ENCODE measurements around the gene RPS27L.

RPS27L gene

GRCh38 chr15:63157118-63157843 lies at the start of gene RPS27L:
RPS27L (minus strand) TSS chr15:63157477; CDS start chr15:63157405, 72 bp downstream.
- peak; percentile 93 for DNase-seq (ENCODE audit: low spot score)
- TF ChIP-seq, protein P1, sequence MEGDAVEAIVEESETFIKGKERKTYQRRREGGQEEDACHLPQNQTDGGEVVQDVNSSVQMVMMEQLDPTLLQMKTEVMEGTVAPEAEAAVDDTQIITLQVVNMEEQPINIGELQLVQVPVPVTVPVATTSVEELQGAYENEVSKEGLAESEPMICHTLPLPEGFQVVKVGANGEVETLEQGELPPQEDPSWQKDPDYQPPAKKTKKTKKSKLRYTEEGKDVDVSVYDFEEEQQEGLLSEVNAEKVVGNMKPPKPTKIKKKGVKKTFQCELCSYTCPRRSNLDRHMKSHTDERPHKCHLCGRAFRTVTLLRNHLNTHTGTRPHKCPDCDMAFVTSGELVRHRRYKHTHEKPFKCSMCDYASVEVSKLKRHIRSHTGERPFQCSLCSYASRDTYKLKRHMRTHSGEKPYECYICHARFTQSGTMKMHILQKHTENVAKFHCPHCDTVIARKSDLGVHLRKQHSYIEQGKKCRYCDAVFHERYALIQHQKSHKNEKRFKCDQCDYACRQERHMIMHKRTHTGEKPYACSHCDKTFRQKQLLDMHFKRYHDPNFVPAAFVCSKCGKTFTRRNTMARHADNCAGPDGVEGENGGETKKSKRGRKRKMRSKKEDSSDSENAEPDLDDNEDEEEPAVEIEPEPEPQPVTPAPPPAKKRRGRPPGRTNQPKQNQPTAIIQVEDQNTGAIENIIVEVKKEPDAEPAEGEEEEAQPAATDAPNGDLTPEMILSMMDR (IDR thresholded peaks at IDR 0.05; ENCODE audit: extremely low read depth, missing control alignments) = no peak

- TF ChIP-seq, protein P1 (IDR thresholded peaks at IDR 0.05; ENCODE audit: extremely low read depth, missing control alignments) = no peak
- no peak for DNase-seq (ENCODE audit: low spot score)
Measured at GRCh38 chr15:63206079-63206478, 48.8 kb upstream of the RPS27L start.

GRCh38 chr15:63203451-63204090 lies 46.3 kb upstream of the RPS27L start:
- TF ChIP-seq, protein P1 (IDR thresholded peaks at IDR 0.05; ENCODE audit: extremely low read depth, missing control alignments) = no peak
- no peak for DNase-seq (ENCODE audit: low spot score)

DNA sequence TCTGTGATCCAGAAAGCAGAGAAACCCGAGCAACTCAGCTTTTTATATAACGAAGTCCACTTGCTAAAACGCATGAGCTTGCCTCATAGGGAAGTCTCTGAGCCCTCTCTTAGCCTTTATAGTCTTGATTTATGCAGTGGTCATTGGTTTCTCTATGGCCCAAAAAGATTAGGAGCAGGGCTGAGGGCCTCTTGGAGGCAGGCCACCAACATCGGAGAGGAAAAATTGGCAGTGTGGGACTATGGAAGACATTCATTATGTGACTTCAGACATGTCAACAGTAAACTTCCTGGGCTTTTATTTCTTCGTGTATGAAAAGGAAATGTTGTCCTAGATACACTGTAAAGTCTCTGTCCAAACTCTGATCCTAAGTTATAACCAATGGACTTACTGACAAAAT lies 45.6 kb upstream of the RPS27L start:
- DNase-seq (ENCODE audit: low spot score) = no peak
- TF ChIP-seq, protein P1 (IDR thresholded peaks at IDR 0.05; ENCODE audit: extremely low read depth, missing control alignments) = no peak

DNA sequence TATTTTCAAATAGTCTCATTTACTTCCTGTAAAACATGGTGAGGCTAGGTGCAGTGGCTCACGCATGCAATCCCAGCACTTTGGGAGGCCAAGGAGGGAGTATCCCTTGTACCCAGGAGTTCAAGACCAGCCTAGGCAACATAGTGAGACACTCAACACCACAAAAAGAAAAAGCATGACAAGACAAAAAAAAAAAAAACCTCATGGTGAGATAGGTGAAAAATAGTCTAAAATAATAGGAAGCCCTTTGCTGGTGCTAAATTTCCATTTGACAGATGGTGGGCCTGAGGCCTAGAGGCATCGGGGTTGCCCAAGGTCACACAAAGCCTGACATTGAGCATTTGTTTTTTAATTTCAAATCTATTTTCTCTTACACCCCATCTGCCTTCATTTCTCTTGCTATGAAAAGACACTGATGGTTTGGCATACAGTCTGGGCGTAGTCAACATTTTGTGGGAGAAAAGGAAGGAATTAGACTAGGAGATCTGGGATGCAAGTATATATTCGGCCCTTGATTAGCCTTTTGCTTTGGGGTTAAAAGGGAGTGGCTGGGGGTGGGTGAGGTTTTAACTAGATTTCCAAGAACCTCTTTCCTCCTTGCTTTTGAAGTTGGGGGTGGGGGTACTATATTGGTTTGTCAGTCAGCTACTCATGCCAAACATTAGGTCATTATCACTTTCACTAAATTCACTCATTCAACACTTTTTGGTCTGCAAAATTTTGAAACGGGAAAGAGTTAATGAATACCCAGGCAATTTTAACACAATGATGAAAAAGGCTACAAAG lies 43.4 kb upstream of the RPS27L start:
- no peak for DNase-seq (ENCODE audit: low spot score)

GRCh38 chr15:63198371-63199250 lies 41.3 kb upstream of the RPS27L start:
- TF ChIP-seq, protein P1 (IDR thresholded peaks at IDR 0.05; ENCODE audit: extremely low read depth, missing control alignments) = no peak
- DNase-seq (ENCODE audit: low spot score) = no peak

More for the DNA sequence above, 43.4 kb upstream of the RPS27L start:
- TF ChIP-seq, protein P1 (IDR thresholded peaks at IDR 0.05; ENCODE audit: extremely low read depth, missing control alignments) = no peak
